ENCODE data around the gene COG6. TPM values are rescaled to one million over a fixed set of nuclear protein-coding genes. Genes with fewer than 3 reads are reported as not detected.

COG6 gene
- total RNA-seq, 2 donors from 2014 or later: 19.5 to 27.6 TPM

GRCh38 chr13:39684531-39685137, 29.2 kb downstream of the COG6 start:
- no peak overlapping the region for H3K27ac ChIP-seq
- no peaks in the 10 kb centered on the region for H3K4me1 ChIP-seq (replicated peaks)
- no peak for DNase-seq (ENCODE audit: low spot score)
- no peak overlapping the region for H3K4me3 ChIP-seq
- intact Hi-C loops (cut with DNase I): loop anchor here (5.0 kb wide), 1 partner anchor 1093 kb away; no protein-coding TSS in a partner anchor
- H3K9me3 ChIP-seq: no peaks in the 10 kb centered on the region
- no peaks in the 10 kb centered on the region for H3K36me3 ChIP-seq
- no peaks in the 10 kb centered on the region for H3K27me3 ChIP-seq (replicated peaks; ENCODE audit: insufficient read depth)
- WGBS: 69% methylated on average over 3 of the region's 3 CpGs
- TF ChIP-seq CTCF (IDR thresholded peaks at IDR 0.05) (peak in 3 of 4 experiments; percentile 38 to 41 (median 39)), POLR2AphosphoS5 (IDR thresholded peaks at IDR 0.05) (no peak), POLR2A (IDR thresholded peaks at IDR 0.05) (no peak)

- Histone ChIP-seq H3K4me3 (no peak overlapping the region), H3K27me3 (replicated peaks; ENCODE audit: insufficient read depth) (no peaks in the 10 kb centered on the region), H3K36me3 (no peaks in the 10 kb centered on the region), H3K9me3 (no peaks in the 10 kb centered on the region), H3K27ac (no peak overlapping the region), H3K4me1 (replicated peaks) (no peaks in the 10 kb centered on the region)
- no peak for DNase-seq (ENCODE audit: low spot score)
- TF ChIP-seq POLR2AphosphoS5 (IDR thresholded peaks at IDR 0.05): no peak
- no peak for TF ChIP-seq POLR2A (IDR thresholded peaks at IDR 0.05)
- TF ChIP-seq CTCF (IDR thresholded peaks at IDR 0.05): no peak
- WGBS: 100% methylated on average over 1 of the region's 1 CpG
- intact Hi-C loops (cut with DNase I): loop anchor here (2.0 kb wide), 1 partner anchor 997 kb away; no protein-coding TSS in a partner anchor
Measured at GRCh38 chr13:39685652-39686051, 30.2 kb downstream of the COG6 start.

- TF ChIP-seq POLR2AphosphoS5 (IDR thresholded peaks at IDR 0.05) (no peak), CTCF (IDR thresholded peaks at IDR 0.05) (no peak), POLR2A (IDR thresholded peaks at IDR 0.05) (no peak)
- no peak for DNase-seq (ENCODE audit: low spot score)
- Histone ChIP-seq H3K36me3 (no peaks in the 10 kb centered on the region), H3K4me3 (no peak overlapping the region), H3K9me3 (no peaks in the 10 kb centered on the region), H3K4me1 (replicated peaks) (no peaks in the 10 kb centered on the region), H3K27me3 (replicated peaks; ENCODE audit: insufficient read depth) (no peaks in the 10 kb centered on the region), H3K27ac (no peak overlapping the region)
- intact Hi-C loops (cut with DNase I): no loop called here
- 73% methylated on average over 3 of the region's 3 CpGs for WGBS
Measured at GRCh38 chr13:39688278-39688677, 32.8 kb downstream of the COG6 start.

- H3K9me3 ChIP-seq: no peaks in the 10 kb centered on the region
- H3K4me1 ChIP-seq (replicated peaks): no peaks in the 10 kb centered on the region
- intact Hi-C loops (cut with DNase I): no loop called here
- H3K27me3 ChIP-seq (replicated peaks; ENCODE audit: insufficient read depth): no peaks in the 10 kb centered on the region
- H3K4me3 ChIP-seq: no peak overlapping the region
- TF ChIP-seq POLR2A (IDR thresholded peaks at IDR 0.05) (no peak), POLR2AphosphoS5 (IDR thresholded peaks at IDR 0.05) (no peak), CTCF (IDR thresholded peaks at IDR 0.05) (no peak)
- H3K36me3 ChIP-seq: no peaks in the 10 kb centered on the region
- H3K27ac ChIP-seq: no peak overlapping the region
- no peak for DNase-seq (ENCODE audit: low spot score)
- WGBS: 90% methylated on average over 1 of the region's 1 CpG
Measured at GRCh38 chr13:39688699-39689405, 33.4 kb downstream of the COG6 start.

Data from prostate gland (tissue), 2 donors.